Activated gamma-delta T cell (primary cell): ENCODE measurements around the gene ACSL3.
"Not testable (repeated sequence)": the region's sequence is repeated elsewhere in the genome, so short reads cannot be mapped to it uniquely, and the experiment has no call there.

ENCODE experiments used
- DNase-seq: peaks from one replicate; lab custom pipeline; 2025; lab: John Stamatoyannopoulos, UW
- total RNA-seq, 2 donors: gene quantifications; one replicate each; lab custom pipeline; 2026; lab: John Stamatoyannopoulos, UW

The ACSL3 gene
- 61.3 to 78.3 reads per million in 2 donors for total RNA-seq

GRCh38 chr2:222860740-222861410, at the start of gene ACSL3:
Gene ACSL3, plus strand, starts transcription at chr2:222861036. Its CDS starts 47,737 bp downstream, at chr2:222908773.
- peak; percentile 89 for DNase-seq

DNA sequence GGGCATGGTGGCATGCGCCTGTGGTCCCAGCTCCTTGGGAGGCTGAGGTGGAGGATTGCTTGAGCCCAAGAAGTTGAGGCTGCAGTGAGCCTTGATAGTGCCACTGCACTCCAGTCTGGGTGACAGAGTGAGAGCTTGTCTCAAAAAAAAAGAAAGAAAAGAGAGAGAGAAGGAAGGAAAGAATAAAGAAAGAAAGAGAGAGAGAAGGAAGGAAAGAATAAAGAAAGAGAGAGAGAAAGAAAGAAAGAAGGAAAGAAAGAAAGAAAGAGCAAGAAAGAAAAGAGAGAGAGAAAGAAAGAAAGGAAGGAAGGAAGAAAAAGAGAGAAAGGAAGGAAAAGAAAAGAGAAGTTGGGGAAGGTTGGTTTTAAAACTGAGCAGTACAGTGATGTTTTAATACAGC, 49.0 kb upstream of the ACSL3 start:
- DNase-seq = no peak

DNA sequence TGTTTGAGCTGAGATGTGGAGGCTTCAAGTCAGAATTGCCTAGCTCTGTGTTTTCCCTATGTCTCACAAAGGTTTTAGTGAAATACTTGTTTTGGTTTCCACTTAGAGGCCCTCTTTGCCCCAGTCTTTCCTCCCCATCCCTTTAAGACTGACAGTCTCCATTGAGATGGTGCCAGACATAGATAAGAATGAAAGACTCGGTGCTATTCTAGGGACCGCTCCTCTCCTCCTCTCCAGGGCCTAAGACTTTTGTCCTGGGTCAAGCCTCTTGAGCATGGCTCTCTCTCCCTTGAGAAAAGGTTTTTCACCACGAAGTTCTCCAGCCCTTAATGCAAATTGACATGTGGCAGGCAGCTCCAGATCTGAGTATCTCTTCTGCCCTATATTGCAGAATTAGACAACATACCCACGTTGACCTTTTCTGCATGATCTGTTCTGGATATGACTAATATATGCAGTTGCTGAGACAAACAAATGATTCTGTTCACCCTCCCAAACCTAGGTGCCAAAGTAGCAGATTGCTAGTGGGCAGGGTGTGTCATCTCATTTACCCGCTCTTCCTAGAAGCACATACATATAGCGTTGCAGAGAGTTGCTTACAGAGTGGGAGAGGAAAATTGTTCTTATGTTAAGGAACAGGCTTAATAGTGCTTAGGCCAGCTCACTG, 47.5 kb upstream of the ACSL3 start:
- no peak for DNase-seq

DNA sequence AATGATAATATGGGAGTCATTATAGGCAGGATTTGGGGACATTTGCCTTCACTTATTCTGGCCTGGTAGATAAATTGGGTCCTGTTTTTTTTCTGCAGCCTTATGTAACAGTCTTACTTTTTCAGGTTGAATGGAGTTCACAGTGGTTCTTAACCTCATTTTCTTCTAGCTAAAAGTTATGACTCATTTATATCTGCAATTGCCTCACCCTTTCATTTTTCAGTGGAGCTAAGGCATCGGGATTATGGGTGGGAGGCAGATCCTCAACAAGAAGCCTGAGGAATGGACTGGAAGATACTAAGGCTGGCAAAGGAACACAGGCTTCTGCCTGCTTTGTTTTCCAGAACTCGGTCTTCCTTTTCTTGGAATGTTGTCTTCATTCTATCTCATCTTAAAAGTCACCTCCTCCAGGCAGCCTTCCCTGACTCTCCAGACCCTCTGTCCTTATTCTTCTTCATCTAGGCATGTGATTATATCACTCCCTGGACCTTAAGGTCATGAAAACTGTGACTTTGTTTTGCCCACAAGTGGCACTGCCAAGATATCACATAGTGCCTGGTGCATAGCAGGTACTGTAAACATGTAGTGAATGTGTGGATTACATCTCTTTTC, 41.0 kb upstream of the ACSL3 start:
- DNase-seq = no peak

DNA sequence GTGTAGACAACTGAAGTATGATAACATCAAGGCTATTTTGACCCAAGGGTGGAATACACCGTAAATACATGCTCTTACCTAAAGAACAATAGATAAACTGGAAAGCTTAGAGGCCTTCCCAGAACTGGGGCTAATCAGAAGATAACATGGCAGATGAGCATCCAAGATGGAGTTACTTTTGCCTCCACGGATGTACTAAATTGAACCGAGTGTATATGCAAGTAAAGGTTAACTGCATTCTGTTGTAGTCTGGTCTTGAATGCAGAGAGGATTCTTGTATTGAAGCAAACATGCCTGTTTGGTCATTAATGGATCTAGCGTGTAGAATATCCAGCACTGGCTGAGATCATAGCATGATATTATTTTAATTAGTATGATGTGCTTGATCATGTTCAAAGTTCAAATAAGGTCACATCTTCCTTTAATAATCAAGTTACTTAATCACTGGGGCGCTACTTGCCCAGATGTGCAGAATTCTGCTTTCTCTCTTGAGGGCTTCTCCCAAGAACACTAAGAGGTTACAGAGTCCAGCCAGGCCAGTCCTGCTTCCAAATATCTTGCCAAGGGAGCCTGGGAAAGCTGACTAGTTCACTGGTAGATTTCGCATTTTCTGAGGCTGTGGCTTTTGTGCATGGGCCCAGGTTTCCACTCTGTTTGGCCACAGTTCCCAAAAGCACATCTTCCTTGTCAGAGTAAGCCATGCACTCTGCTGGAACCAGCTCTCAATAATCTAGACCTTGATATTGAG, 37.5 kb upstream of the ACSL3 start:
- no peak for DNase-seq

DNA sequence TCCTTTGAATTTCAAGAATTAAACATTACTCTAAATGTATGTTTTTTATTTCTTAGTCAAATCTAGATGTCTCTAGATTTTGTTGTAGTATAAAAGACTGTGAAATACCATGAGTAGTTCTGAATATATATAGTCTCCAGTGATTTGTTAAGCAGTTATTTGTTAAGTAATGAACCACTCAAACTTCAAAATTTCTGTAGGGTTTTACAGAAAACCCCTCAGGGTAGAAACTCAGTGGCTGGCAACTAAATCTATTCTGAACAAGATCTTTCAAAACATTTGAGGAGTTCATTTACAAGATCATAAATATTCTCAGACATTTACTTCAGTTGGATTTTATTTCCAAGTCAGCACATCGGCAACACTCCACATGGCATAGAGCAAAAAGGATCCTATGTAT, 35.8 kb upstream of the ACSL3 start:
- no peak for DNase-seq

DNA sequence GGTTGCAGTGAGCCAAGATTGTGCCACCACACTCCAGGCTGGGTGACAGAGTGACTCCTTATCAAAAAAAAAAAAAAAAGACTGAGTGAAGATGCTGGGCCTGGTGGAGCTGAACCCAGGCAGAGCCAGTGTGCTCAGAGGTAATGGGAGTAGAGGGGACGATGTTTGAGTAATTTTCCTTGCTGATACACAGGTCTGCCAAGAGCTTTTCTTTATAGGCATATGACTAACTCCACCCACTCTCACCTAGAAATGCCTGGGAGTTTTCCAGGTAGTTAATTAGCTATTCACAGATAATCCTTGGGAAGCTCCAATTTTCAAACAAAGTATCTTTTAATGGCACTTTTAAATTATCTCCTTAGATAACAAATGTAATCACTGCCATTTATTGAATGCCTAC, 33.4 kb upstream of the ACSL3 start:
- no peak for DNase-seq

- DNase-seq = no peak
Measured at GRCh38 chr2:222828572-222828971, 32.3 kb upstream of the ACSL3 start.

- no peak for DNase-seq
Measured at GRCh38 chr2:222830164-222830563, 30.7 kb upstream of the ACSL3 start.

- no peak for DNase-seq
Measured at GRCh38 chr2:222833410-222833809, 27.4 kb upstream of the ACSL3 start.

DNA sequence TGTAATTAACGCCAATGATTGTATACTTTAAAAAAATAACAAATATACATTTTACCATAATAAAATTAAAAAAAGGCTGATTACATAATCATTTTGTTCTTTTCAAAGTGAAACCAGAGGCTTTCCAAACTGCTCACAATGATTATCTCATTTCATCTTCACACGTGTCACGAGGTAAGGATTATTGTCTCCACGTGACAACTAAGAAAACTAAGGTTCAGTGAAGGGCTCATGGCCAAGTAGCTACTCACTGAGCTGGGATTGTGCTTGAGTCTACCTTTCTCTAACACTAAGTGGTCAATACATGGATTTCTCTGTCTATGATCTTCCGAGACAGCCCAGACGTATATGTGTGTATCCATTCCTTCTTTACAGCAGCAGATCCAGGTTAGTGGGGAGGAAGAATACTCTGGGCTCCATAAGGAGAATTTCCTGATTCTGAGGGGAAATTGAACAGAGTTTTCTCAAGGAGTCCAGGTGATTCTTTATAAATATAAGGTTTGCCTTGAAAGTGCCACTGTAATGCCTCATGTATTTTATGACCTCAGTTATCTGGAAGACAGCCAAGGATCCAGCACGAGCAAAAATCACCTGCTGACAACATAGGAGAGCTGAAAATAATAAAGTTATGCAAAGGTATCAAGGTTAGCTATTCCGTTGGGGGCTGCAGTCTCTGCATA, 25.6 kb upstream of the ACSL3 start:
- DNase-seq = no peak

GRCh38 chr2:222835823-222836151, 25.0 kb upstream of the ACSL3 start:
- DNase-seq = no peak

- DNase-seq = no peak
Measured at GRCh38 chr2:222837643-222838056, 23.2 kb upstream of the ACSL3 start.

DNA sequence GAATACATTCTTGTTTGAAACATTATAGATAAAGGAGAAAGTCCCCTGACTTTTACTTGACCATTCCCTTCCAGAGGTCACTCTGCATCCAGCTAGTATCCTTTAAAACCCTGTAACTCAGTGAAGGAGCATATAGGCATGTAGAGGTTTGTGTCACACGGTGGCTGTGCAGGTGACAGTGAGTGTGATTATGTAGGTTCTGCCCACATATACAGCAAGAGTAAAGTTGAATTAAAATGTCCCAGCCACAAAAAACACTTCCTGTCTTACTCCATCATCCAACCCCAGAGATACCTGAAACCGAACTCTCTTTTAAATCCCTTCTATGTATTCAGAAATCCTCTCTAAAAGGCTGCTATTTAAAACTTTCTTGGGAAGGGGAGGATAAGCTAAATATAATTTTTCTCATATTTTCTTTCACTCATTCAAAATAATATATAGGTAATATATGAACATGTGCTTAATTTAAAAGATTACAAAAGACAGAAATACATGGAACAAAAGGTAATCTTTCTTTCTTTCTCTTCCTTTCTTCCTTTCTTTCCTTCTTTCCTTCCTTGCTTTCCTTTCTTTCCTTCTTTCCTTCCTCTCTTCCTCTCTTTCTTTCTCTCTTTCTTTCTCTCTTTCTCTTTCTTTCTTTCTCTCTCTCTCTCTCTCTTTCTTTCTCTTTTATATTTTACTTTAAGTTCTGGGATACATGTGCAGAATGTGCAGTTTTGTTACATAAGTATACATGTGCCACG, 20.6 kb upstream of the ACSL3 start:
- no peak for DNase-seq

- DNase-seq = no peak
Measured at GRCh38 chr2:222842491-222843174, 18.2 kb upstream of the ACSL3 start.

DNA sequence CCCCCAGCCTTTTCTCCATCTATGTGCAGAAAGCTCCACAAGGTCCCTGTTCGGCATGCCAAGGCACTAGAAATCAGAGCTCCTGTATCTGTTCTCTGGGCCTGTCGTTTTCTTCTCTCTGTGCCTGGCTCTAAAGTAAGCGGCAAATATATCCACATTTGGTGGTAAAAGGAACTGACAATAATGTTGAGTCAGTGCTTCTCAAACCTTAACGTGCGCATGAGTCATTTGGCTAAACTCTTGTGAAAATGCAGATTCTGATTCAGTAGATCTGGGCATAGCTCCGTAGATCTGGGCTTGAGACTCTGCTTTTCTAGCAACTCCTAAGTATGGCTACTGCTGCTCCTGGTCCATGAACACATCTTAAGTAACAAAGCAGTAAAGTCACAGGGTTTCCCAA, 16.5 kb upstream of the ACSL3 start:
- no peak for DNase-seq

GRCh38 chr2:222845314-222845713, 15.5 kb upstream of the ACSL3 start:
- DNase-seq = not testable (repeated sequence)

GRCh38 chr2:222846003-222846402, 14.8 kb upstream of the ACSL3 start:
- no peak for DNase-seq

- DNase-seq = not testable (repeated sequence)
Measured at GRCh38 chr2:222848031-222848430, 12.8 kb upstream of the ACSL3 start.

DNA sequence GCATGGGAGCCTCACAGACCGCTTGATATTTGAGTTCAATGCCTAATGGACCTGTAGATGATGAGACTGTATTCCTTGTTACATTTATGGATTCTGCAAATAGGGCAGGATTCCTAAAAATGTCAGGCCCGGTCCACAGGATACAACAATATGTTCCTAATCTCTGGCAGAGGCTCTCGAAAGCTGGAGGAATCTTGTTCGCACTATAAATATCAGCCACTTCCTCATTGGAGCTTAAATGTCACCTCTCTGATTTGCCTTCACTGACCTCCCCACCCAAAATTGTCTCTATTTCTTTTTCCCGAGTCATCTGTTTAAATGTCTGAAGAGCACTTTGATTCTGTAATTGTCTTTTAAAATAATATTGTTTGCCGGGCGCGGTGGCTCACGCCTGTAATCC, 12.0 kb upstream of the ACSL3 start:
- DNase-seq = no peak
